ENCODE measurements around the gene HOOK2.

HOOK2 gene

GRCh38 chr19:12778017-12778904 is 2.9 kb upstream of the HOOK2 start:
- peak in 1 of 2 donors; percentile 30 for DNase-seq
- peak overlapping the region; percentile 73 for H3K4me3 ChIP-seq (ENCODE audit: low read depth, low read length)
- H3K18ac ChIP-seq (ENCODE audit: low read length), result peak overlapping the region; percentile 94
- H4K91ac ChIP-seq (ENCODE audit: low read depth, low read length), result peak overlapping the region; percentile 93
- H3K4me2 ChIP-seq (ENCODE audit: low read length), result peak overlapping the region; percentile 97
- peak overlapping the region; percentile 89 for H4K8ac ChIP-seq (ENCODE audit: low read depth, low read length)
- H4K12ac ChIP-seq (ENCODE audit: low read depth, low read length), result peak overlapping the region; percentile 75
- peaks cover 38% of the 10 kb centered on the region for H3K79me1 ChIP-seq (ENCODE audit: low read length)
- peak overlapping the region; percentile 72 for H3K27ac ChIP-seq (ENCODE audit: low read depth, low read length)
- H3K4ac ChIP-seq (ENCODE audit: low read depth, low read length), result peak overlapping the region; percentile 18
- H3K9ac ChIP-seq (ENCODE audit: low read length), result peak overlapping the region; percentile 41
- no CpG with 5 or more reads among the region's 44 CpGs for WGBS (ENCODE audit: extremely low coverage, insufficient coverage, insufficient read length)
- peaks cover 9% of the 10 kb centered on the region for H3K79me2 ChIP-seq (ENCODE audit: control insufficient read depth, insufficient read depth, low read length, poor library complexity)
- H3K23ac ChIP-seq (ENCODE audit: low read length), result no peak overlapping the region
- peak overlapping the region; percentile 25 for H2AK5ac ChIP-seq (ENCODE audit: low read length)
- no peaks in the 10 kb centered on the region for H3K27me3 ChIP-seq (ENCODE audit: insufficient read depth, low read length)
- peak overlapping the region; percentile 69 for H2BK120ac ChIP-seq (ENCODE audit: insufficient read depth, low read length, poor library complexity)
- H3K36me3 ChIP-seq (ENCODE audit: control insufficient read depth in 1 of 2, insufficient read depth in 2 of 2, low read length in 2 of 2), result peaks cover 0 to 4% of the 10 kb centered on the region in 2 experiments
- no peaks in the 10 kb centered on the region for H3K9me3 ChIP-seq (ENCODE audit: insufficient read depth, low read depth, low read length)
- peaks cover 30 to 37% of the 10 kb centered on the region in 2 experiments for H3K4me1 ChIP-seq (ENCODE audit: control insufficient read depth in 1 of 2, insufficient read depth in 2 of 2, low read length in 2 of 2)
- H2BK12ac ChIP-seq (ENCODE audit: low read length), result peak overlapping the region; percentile 90
- H2AFZ ChIP-seq (ENCODE audit: insufficient read depth, low read length, poor library complexity), result peak overlapping the region; percentile 80
- peak overlapping the region; percentile 86 for H2BK5ac ChIP-seq (ENCODE audit: low read depth, low read length, poor library complexity)
- peak overlapping the region; percentile 73 for H3K14ac ChIP-seq (ENCODE audit: low read length)

GRCh38 chr19:12777217-12778016 is 2.1 kb upstream of the HOOK2 start:
- H3K4me1 ChIP-seq (ENCODE audit: control insufficient read depth in 1 of 2, insufficient read depth in 2 of 2, low read length in 2 of 2), result peaks cover 27 to 36% of the 10 kb centered on the region in 2 experiments
- no peak overlapping the region for H3K4ac ChIP-seq (ENCODE audit: low read depth, low read length)
- H2BK5ac ChIP-seq (ENCODE audit: low read depth, low read length, poor library complexity), result peak overlapping the region; percentile 63
- peak overlapping the region; percentile 73 for H3K4me3 ChIP-seq (ENCODE audit: low read depth, low read length)
- WGBS (ENCODE audit: extremely low coverage, insufficient coverage, insufficient read length), result no CpG with 5 or more reads among the region's 43 CpGs
- H2AFZ ChIP-seq (ENCODE audit: insufficient read depth, low read length, poor library complexity), result no peak overlapping the region
- peak overlapping the region; percentile 74 for H4K91ac ChIP-seq (ENCODE audit: low read depth, low read length)
- peak overlapping the region; percentile 69 for H3K18ac ChIP-seq (ENCODE audit: low read length)
- no peak overlapping the region for H2BK120ac ChIP-seq (ENCODE audit: insufficient read depth, low read length, poor library complexity)
- peak overlapping the region; percentile 97 for H3K4me2 ChIP-seq (ENCODE audit: low read length)
- peak overlapping the region; percentile 64 for H4K8ac ChIP-seq (ENCODE audit: low read depth, low read length)
- no peaks in the 10 kb centered on the region for H3K9me3 ChIP-seq (ENCODE audit: insufficient read depth, low read depth, low read length)
- H3K14ac ChIP-seq (ENCODE audit: low read length), result peak overlapping the region; percentile 55
- H3K36me3 ChIP-seq (ENCODE audit: control insufficient read depth in 1 of 2, insufficient read depth in 2 of 2, low read length in 2 of 2), result peaks cover 3 to 4% of the 10 kb centered on the region in 2 experiments
- peak overlapping the region; percentile 72 for H3K27ac ChIP-seq (ENCODE audit: low read depth, low read length)
- peak overlapping the region; percentile 13 for H3K9ac ChIP-seq (ENCODE audit: low read length)
- H4K12ac ChIP-seq (ENCODE audit: low read depth, low read length), result peak overlapping the region; percentile 6
- peak; percentile 73 to 87 for DNase-seq
- H2BK12ac ChIP-seq (ENCODE audit: low read length), result peak overlapping the region; percentile 72
- no peak overlapping the region for H3K23ac ChIP-seq (ENCODE audit: low read length)
- peaks cover 6% of the 10 kb centered on the region for H3K79me2 ChIP-seq (ENCODE audit: control insufficient read depth, insufficient read depth, low read length, poor library complexity)
- peak overlapping the region; percentile 52 for H2AK5ac ChIP-seq (ENCODE audit: low read length)
- no peaks in the 10 kb centered on the region for H3K27me3 ChIP-seq (ENCODE audit: insufficient read depth, low read length)
- peaks cover 30% of the 10 kb centered on the region for H3K79me1 ChIP-seq (ENCODE audit: low read length)

- Histone ChIP-seq H2BK12ac (ENCODE audit: low read length) (no peak overlapping the region), H2AK5ac (ENCODE audit: low read length) (no peak overlapping the region), H4K12ac (ENCODE audit: low read depth, low read length) (no peak overlapping the region), H3K79me2 (ENCODE audit: control insufficient read depth, insufficient read depth, low read length, poor library complexity) (peaks cover 6% of the 10 kb centered on the region), H3K9ac (ENCODE audit: low read length) (no peak overlapping the region), H3K23ac (ENCODE audit: low read length) (no peak overlapping the region), H3K4me3 (ENCODE audit: low read depth, low read length) (no peak overlapping the region), H4K91ac (ENCODE audit: low read depth, low read length) (no peak overlapping the region), H3K14ac (ENCODE audit: low read length) (no peak overlapping the region), H2AFZ (ENCODE audit: insufficient read depth, low read length, poor library complexity) (no peak overlapping the region), H3K4ac (ENCODE audit: low read depth, low read length) (no peak overlapping the region), H3K4me2 (ENCODE audit: low read length) (no peak overlapping the region), H3K9me3 (ENCODE audit: insufficient read depth, low read depth, low read length) (no peaks in the 10 kb centered on the region), H2BK120ac (ENCODE audit: insufficient read depth, low read length, poor library complexity) (no peak overlapping the region), H3K18ac (ENCODE audit: low read length) (no peak overlapping the region), H2BK5ac (ENCODE audit: low read depth, low read length, poor library complexity) (no peak overlapping the region), H3K36me3 (ENCODE audit: control insufficient read depth in 1 of 2, insufficient read depth in 2 of 2, low read length in 2 of 2) (peaks cover 21 to 29% of the 10 kb centered on the region in 2 experiments), H3K79me1 (ENCODE audit: low read length) (peaks cover 17% of the 10 kb centered on the region), H3K27ac (ENCODE audit: low read depth, low read length) (no peak overlapping the region), H3K27me3 (ENCODE audit: insufficient read depth, low read length) (no peaks in the 10 kb centered on the region), H3K4me1 (ENCODE audit: control insufficient read depth in 1 of 2, insufficient read depth in 2 of 2, low read length in 2 of 2) (peaks cover 15 to 25% of the 10 kb centered on the region in 2 experiments), H4K8ac (ENCODE audit: low read depth, low read length) (no peak overlapping the region)
- WGBS (ENCODE audit: extremely low coverage, insufficient coverage, insufficient read length), result no CpG with 5 or more reads among the region's 2 CpGs
- DNase-seq, result no peak
Observed at GRCh38 chr19:12773571-12773970, 1.8 kb downstream of the HOOK2 start.

GRCh38 chr19:12772323-12772722 is 3.0 kb downstream of the HOOK2 start:
- H4K91ac ChIP-seq (ENCODE audit: low read depth, low read length), result no peak overlapping the region
- H3K9me3 ChIP-seq (ENCODE audit: insufficient read depth, low read depth, low read length), result no peaks in the 10 kb centered on the region
- H2BK12ac ChIP-seq (ENCODE audit: low read length), result no peak overlapping the region
- no peaks in the 10 kb centered on the region for H3K27me3 ChIP-seq (ENCODE audit: insufficient read depth, low read length)
- no peak overlapping the region for H2AFZ ChIP-seq (ENCODE audit: insufficient read depth, low read length, poor library complexity)
- H3K27ac ChIP-seq (ENCODE audit: low read depth, low read length), result no peak overlapping the region
- H2AK5ac ChIP-seq (ENCODE audit: low read length), result no peak overlapping the region
- H3K4ac ChIP-seq (ENCODE audit: low read depth, low read length), result no peak overlapping the region
- no peak overlapping the region for H3K23ac ChIP-seq (ENCODE audit: low read length)
- no CpG with 5 or more reads among the region's 4 CpGs for WGBS (ENCODE audit: extremely low coverage, insufficient coverage, insufficient read length)
- H3K79me1 ChIP-seq (ENCODE audit: low read length), result peaks cover 7% of the 10 kb centered on the region
- no peak overlapping the region for H4K8ac ChIP-seq (ENCODE audit: low read depth, low read length)
- H2BK120ac ChIP-seq (ENCODE audit: insufficient read depth, low read length, poor library complexity), result no peak overlapping the region
- no peak overlapping the region for H3K14ac ChIP-seq (ENCODE audit: low read length)
- H3K79me2 ChIP-seq (ENCODE audit: control insufficient read depth, insufficient read depth, low read length, poor library complexity), result peaks cover 3% of the 10 kb centered on the region
- H2BK5ac ChIP-seq (ENCODE audit: low read depth, low read length, poor library complexity), result no peak overlapping the region
- H4K12ac ChIP-seq (ENCODE audit: low read depth, low read length), result no peak overlapping the region
- no peak overlapping the region for H3K18ac ChIP-seq (ENCODE audit: low read length)
- no peak overlapping the region for H3K4me3 ChIP-seq (ENCODE audit: low read depth, low read length)
- peaks cover 29 to 37% of the 10 kb centered on the region in 2 experiments for H3K36me3 ChIP-seq (ENCODE audit: control insufficient read depth in 1 of 2, insufficient read depth in 2 of 2, low read length in 2 of 2)
- H3K9ac ChIP-seq (ENCODE audit: low read length), result no peak overlapping the region
- no peak overlapping the region for H3K4me2 ChIP-seq (ENCODE audit: low read length)
- no peak for DNase-seq
- H3K4me1 ChIP-seq (ENCODE audit: control insufficient read depth in 1 of 2, insufficient read depth in 2 of 2, low read length in 2 of 2), result peaks cover 11 to 18% of the 10 kb centered on the region in 2 experiments

Measured in trophoblast cell (in vitro differentiated cells and primary cell).